GM23248 (cell line): Measurements from ENCODE around the gene REV3L.

Source experiments
- EZH2 ChIP-seq: fragments of 200-600 bp; sonication (generic); IDR thresholded peaks from 2 replicates; pipeline ENCODE4 v1.6.1; 2018; ENCODE audit warnings: antibody characterized with exemption, mild to moderate bottlenecking; ENCODE audit not compliant: insufficient read depth, poor library complexity, severe bottlenecking
- EZH2phosphoT487 ChIP-seq: fragments of 200-600 bp; sonication (generic); IDR thresholded peaks from 2 replicates; pipeline ENCODE4 v1.6.1; 2018; ENCODE audit warnings: antibody characterized with exemption, moderate library complexity, mild to moderate bottlenecking, low read depth; ENCODE audit not compliant: insufficient read depth

GRCh38 chr6:111447051-111447450, 36.0 kb downstream of the REV3L start:
- TF ChIP-seq EZH2 (no peak), EZH2phosphoT487 (no peak)
